Urothelium cell line (cell line): ENCODE results near the gene ADAMTS17.
A peak's percentile ranks its signal among the peaks of the same experiment; 100 is the strongest.

Experiments used
- DNase-seq: peaks from one replicate; pipeline ENCODE4 v3.0.0; 2011; ENCODE audit warnings: low spot score, mixed read lengths
- FAIRE-seq: peaks from 2 replicates; lab custom pipeline; 2011; peaks lifted over from hg19 to GRCh38; lab: Jason Lieb, UNC

ADAMTS17 gene, protein sequence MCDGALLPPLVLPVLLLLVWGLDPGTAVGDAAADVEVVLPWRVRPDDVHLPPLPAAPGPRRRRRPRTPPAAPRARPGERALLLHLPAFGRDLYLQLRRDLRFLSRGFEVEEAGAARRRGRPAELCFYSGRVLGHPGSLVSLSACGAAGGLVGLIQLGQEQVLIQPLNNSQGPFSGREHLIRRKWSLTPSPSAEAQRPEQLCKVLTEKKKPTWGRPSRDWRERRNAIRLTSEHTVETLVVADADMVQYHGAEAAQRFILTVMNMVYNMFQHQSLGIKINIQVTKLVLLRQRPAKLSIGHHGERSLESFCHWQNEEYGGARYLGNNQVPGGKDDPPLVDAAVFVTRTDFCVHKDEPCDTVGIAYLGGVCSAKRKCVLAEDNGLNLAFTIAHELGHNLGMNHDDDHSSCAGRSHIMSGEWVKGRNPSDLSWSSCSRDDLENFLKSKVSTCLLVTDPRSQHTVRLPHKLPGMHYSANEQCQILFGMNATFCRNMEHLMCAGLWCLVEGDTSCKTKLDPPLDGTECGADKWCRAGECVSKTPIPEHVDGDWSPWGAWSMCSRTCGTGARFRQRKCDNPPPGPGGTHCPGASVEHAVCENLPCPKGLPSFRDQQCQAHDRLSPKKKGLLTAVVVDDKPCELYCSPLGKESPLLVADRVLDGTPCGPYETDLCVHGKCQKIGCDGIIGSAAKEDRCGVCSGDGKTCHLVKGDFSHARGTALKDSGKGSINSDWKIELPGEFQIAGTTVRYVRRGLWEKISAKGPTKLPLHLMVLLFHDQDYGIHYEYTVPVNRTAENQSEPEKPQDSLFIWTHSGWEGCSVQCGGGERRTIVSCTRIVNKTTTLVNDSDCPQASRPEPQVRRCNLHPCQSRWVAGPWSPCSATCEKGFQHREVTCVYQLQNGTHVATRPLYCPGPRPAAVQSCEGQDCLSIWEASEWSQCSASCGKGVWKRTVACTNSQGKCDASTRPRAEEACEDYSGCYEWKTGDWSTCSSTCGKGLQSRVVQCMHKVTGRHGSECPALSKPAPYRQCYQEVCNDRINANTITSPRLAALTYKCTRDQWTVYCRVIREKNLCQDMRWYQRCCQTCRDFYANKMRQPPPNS

DNA sequence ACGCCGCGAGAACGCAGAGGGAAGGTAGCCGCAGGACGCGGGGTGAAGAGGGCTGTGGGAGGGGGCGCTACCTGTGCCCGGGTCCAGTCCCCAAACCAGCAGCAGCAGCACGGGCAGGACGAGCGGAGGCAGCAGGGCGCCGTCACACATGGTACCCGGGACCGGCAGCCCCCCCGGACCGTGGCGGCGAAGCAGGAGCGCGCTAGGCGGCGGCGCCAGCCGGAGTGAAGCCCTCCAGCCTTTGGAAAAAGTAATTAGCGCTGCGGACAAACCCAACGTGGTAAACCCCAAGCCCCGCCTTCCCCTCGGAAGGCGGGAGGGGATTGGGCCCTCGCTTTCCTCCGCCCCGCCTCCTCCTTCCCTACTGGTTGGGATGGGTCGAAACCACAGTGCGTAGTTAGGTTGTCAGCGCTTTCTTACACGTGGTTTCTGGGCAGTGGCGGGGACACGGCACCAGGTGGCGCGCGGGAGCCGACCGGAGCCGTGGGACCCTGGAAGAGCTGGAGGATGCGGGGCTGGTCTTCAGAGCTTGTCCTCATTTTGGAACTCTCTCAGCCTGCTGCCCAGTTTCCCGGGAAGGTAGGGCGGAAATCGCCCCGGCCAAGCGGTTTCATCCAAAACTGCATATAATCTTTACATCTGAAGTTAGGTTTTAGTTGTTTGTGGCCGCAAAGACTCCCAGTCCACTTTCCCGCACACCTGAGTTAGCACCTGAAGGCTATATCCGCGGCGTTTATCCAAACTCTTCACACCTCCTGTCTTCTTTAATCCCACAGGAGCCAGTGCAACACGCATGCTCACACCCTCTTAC lies at the start of gene ADAMTS17:
Gene ADAMTS17 (minus strand): TSS at position 226 of the 811 bp plus-strand sequence. CDS start 76 bp downstream, at position 150.
- peak; percentile 93 for FAIRE-seq
- peak; percentile 95 for DNase-seq

DNA sequence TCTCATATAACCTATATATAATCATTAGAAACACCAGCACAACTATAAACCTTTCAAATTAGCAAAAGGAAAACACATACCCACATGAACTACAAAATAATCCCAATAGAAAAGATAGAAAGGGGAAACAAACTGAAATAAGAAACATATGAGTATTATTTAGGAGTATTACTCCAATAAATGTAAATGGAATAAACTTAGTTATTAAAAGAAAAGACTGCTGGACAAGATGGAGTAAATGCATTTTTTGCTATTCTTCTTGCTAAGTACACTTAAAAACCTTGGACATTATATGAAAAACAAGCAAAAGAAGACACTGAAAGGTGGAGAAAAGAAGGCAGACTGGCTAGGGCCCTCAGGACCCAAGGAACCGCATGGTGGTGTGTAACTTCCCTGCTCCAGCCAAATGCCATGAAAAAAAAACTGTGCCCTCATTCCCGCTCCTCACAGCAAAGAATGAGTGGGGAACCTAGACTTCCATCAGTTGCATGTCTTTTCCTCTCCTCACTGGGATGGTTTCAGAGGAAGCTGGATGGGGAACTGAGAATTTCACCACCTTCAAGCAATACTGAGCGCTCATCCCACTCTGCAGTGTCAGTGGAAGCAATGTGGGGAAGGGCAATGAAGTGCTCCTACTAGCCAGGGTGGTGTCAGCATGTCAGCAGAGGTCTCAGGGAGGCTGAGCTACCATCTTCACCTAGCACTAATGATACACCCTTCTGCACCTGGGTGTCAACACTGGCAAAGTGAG lies 43.7 kb upstream of the ADAMTS17 start:
- DNase-seq (no peak), FAIRE-seq (no peak)

DNA sequence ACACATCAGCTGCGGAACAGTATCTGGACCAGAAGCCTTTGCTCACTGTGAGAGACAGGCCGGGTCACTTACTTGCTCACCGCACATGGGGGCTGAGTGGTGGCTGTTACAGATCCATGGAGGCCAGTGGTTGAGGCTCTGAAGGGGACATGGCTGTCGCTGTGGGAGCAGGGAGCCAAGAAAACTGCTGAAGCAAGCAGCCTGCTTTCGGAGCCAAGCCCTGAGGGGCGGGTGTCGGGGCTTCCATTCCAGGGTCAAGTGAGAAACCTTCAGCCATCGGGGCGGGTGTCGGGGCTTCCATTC lies 42.3 kb upstream of the ADAMTS17 start:
- FAIRE-seq (no peak), DNase-seq (no peak)

DNA sequence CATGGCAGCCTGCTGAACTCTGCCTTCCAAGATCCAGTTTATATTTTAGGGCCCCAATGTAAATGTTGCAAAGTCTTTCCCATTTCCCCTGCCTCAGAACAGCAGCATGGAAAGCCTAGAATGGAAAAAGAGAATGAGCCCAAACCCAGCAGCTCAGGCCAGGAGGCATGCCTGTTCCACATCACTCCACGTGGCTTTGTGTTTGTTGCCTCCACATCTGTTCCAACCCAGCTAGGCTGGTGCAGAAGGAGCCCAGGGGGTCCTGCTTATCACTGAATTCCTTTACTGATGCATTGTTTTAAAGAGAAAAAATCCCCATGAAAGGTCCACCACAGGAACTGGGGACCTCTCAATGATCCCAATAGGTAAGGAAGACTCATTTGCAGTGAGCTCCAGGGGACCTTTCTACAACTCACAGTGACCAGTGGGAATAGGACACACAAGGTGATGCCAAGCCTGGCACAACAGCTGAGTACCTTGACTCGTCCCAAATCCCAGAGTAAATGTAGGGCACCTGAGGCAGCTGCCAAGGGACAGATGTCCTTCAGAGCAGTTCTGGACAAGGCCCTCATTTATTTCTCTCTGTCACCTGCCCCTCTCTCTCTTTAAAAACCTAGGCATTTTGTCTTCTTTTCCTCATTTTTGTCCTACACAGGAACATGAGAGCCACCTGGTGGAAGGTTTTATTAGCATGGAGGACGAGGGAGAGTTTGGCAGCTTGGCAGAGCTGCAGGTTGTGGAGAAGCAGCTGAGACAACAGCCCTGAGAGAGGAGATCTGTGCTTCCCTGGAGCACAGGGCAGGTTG lies 41.7 kb upstream of the ADAMTS17 start:
- DNase-seq (no peak), FAIRE-seq (no peak)

DNA sequence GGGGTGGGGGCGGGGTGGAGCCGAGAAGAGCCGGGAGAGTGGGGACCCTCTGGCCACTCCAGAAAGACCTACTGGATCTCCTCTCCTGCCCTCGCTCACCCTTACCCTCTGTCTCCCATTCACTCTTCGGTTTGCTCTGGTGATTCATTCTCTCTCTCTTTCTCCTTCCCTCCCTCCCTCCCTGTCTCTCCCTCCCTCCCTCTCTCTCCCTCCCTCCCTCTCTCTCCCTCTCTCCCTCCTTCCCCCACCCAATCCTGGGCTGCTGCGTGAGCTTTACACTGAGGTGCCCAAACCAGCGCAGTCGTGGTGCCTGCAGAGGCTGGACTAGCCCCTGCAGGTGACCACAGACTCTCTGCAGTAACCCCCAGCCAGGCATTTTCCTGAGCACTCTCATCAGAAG lies 32.2 kb upstream of the ADAMTS17 start:
- FAIRE-seq: peak; percentile 42

DNA sequence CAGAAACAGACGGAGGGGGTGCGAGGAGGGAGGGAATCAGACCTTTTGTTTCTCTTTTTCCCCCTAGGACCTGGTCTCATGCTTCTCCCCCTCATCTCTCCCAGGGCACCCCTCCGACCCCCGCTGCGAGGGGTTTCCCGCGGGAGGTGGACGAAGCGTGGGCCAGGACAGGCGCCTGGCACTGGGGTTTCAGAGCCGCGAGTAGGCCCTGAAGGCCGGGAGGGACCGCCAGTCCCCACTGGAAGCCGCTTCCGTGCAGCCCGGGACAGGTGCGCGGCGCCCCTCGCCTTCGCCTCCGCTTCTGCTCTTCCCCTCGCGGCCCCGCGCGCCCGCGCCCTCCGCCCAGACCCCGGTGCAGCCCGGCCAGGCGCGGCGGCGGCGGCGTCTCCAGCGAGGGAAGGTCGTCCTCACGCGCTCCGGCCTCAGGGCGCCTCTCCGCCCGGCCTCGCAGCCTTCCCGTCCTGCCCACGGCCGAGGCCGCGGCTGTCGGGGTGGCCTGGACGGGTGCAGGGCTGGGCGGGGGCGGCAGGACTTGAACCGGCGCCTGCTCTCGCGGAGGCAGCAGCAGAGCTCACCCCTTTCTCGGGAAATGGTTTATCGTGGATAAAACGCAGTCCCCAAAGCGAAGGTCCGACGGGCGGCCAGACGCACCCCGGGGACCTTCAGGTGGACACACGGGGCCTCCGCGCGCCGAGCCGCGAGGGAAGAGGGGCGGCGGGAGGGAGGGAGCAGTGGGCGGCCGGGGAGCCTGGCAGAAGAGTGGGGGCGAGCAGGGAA lies 31.5 kb upstream of the ADAMTS17 start:
- no peak for FAIRE-seq
- DNase-seq: peak; percentile 51

More for the DNA sequence above, 32.2 kb upstream of the ADAMTS17 start:
- peak; percentile 50 for DNase-seq

DNA sequence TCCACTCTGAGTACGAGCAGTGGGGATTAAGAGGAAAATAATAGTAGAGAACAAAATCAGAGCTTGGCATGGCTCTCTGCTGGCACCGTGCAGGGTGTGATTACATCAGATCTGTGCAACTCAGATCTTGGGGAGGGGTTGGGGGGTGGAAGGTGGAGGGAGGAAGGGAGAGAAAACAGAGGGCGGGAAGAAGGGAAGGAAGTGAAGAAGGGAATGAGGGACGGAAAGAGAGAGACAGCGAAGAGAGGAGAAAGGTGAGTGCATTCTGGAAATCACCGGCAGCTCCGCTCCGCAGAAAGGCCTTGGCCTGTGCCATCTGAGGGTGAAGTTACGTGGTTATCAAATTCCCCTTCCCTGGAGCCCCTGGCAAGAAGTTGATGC lies 31.0 kb upstream of the ADAMTS17 start:
- no peak for FAIRE-seq
- peak; percentile 65 for DNase-seq

DNA sequence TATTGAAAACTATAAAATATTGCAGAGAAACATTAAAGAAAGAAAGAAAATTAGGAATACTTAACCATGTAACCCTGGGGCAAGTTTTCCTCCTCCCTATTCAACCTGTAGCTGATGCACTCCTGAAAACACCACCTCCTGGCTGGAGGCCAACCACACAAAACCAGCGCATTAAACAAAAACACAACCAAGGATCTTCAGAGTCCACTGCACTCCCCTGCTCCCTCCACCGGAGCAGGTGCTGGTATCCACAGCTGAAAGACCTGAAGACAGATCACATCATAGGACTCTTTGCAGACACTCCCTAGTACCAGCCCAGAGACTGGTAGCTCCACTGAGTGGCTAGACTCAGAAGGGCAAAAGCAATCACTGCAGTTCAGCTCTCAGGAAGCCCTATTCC lies 13.6 kb upstream of the ADAMTS17 start:
- FAIRE-seq (no peak), DNase-seq (no peak)

DNA sequence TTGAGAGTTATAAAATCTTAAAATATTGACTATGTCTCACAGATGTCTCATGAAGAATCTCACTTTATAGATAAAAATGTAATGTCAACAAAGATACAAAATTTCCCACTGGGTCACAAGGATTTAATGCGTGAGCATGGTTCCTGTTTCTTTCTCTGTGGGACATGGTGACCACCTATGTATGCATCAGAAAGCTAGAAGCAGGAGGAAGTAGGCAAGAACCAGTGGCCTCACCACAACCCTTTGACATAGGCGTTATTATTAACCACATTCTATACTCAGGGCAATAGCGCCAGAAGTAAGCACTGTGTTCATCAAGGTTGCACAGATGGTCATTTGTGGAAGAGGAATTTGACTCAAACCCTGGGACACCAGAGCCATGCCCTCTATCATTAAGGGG lies 11.7 kb upstream of the ADAMTS17 start:
- FAIRE-seq: no peak
- no peak for DNase-seq

DNA sequence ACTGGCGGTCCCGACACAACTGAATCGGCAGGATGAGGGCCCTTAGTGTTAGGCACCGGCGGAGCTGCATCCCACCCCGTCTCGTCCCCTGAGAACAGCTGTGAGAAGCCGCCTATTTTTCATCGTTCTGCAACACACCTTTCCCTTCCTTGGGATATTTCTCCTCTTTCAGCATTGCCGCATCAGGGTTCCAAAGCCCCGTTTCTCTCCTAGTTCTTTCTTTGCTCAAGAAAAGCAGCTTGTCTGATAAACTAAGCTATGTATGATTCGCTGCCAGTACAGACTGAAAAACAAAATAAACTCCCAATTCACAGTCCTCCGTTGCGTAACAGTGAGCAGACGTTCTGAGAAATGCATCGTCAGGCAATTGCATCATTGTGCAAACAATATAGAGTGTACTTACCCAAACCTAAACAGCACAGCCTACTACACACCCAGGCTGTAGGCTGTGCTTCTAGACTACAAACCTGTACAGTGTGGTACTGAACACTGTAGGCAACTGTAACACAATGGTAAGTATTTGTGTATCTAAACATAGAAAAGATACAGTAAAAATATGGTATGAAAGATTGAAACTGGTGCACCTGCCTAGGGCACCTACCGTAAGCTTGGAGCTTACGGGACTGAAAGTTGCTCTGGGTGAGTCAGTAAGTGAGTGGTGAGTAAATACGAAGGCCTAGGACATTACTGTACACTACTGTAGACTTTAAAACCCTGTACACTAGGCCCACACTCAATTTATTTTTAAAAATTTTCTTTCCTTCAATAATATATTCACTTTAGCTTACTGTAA lies 8.9 kb upstream of the ADAMTS17 start:
- no peak for DNase-seq

DNA sequence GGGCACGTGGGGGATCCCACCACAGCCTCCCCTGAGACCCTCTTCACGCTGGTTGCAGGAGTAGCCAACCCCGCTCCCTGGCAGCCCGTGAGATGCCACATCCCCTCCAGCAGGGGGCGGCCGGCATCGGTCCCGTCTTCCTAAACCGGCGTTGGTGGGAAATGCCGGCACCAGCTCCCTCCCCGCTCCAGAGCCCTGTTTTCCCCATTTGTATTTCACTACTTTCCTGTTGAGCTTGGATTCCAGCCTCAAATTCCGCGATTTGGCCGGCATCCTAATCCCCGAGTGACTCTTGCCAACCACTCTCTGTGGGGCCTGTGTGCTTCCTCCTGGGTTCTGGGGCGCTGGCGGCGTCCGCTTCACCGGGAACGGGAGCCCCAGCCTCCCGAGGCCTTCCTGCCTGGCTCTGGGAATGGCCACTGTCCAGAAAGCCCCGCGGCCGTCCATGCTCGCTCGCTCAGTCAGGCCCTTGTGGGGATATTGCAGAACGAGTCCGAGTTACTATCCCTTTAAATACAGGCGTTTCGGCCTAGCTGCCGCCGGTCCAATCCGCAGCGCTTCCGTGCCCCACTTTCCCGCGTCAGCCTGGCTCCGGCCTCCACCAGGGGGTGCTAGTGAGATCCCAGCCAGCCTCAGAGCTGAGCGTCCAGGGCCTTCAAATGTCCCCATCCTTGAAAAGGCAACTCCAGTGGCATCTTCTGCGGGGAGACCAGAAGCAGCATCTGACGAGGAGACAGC lies 8.1 kb upstream of the ADAMTS17 start:
- FAIRE-seq (peak; percentile 53), DNase-seq (peak; percentile 92)

More for the DNA sequence above, 8.9 kb upstream of the ADAMTS17 start:
- FAIRE-seq: no peak

DNA sequence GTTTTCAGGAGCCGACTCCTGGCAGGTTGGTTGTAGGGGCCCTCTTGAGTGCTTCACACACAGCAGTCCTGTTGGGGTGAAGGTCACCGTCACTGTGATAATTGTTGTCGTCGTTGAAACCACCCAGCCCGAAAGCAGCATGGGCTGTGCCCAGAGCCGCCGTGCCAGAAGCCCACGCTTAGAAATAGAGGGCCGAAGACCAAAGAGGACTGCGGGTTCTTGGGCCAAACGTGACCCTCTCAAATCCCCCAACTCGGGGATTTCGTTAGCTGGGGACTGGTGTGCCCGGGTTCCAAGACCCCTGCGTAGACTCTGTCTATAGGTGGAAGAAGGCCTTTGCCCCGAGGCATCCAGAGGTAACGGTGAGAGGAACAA lies 7.5 kb upstream of the ADAMTS17 start:
- no peak for FAIRE-seq
- no peak for DNase-seq

DNA sequence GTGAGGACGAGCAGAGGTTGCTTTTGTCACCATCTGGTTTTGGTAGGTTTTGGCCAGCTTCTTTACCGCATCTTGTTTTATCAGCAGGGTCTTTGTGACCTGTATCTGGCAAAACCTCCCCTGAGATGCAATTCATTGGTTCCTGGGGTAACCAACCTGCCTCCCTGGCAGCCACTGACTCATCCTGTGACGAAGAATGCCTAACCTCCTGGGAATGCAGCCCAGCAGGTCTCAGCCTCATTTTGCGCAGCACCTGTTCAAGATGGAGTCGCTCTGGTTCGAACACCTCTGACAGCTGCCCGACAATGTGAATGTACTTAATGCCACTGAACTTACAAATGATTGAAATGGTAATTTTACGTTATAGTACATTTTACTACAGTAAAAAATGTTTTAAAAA lies 6.8 kb upstream of the ADAMTS17 start:
- no peak for FAIRE-seq
- no peak for DNase-seq

DNA sequence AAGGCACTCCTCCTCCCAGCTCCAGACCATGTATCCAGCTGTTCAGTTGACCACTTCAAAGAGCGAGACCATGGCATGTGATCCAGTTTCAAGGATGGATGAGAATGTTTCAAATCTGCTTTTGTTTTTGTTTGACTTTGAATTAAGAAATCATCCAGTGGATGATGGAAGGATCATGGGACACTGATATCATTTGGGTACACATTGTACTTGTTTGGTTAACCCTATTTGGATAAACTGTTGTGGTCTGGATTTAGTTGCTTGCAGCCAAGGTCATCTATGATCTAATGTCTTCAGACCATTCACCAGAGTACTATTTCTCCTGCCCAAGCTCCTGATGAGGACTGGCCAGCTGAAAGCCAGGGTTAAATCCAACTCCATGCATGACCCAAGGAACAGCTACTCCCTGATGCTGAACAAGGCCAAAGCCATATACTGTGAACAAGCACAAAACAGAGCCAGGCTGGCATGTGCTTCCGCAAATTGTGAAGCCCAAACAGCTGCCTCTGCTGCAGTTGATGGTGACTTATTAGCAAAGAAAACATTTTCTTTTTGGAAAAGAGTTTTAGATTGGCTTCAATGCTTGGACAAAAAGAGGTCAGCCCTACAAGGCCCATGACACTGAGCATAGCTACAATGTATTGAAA lies 5.2 kb upstream of the ADAMTS17 start:
- FAIRE-seq (peak; percentile 20), DNase-seq (no peak)

DNA sequence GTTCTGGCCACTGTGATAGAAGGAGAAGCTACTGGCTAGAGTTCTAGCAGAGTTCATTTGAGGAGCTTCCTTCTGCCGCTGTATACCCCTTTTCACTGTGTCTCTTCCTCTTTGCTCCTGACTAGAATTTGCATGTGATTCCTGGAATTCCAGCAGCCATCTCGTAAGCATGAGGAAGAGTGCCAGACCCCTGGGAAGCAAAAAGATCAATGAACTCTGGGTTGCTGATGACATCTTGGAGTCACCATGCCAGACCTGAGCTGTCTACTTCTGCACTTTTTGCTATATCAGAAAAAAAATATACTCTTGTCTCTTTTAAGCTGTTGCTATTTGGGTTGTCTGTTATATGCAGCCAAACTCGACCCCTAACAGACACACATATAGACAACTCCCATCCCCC lies 3.7 kb upstream of the ADAMTS17 start:
- FAIRE-seq (no peak), DNase-seq (no peak)

DNA sequence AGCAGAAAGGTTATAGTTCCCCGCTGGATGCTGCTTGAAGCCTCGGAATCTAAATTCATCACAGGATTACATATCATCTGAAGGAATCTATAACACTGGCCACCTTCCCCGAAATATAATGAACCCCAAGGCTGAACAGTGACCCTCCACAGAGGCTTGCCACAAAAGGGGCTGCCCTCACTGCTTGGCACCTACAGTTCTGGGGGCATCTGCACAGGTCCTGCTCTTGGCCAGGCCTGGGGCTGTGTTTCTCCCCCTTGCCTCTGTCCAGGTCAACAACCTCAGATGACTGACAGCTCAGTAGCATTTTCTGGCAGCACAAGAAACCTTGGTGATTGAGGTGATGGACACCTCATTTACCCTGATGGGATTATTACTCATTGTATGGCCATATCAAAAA lies 1.5 kb upstream of the ADAMTS17 start:
- DNase-seq (no peak), FAIRE-seq (no peak)
